GM12874 (cell line): ENCODE measurements around the gene IRF2BP2.

Experiments
- CTCF ChIP-seq: IDR thresholded peaks from 2 replicates; pipeline ENCODE4 v1.5.1; 2011; ENCODE audit warnings: low read depth, mild to moderate bottlenecking, control low read depth, low read length, moderate library complexity; ENCODE audit not compliant: insufficient read depth

Gene IRF2BP2

GRCh38 chr1:234617131-234617985, 7.4 kb upstream of the IRF2BP2 start:
- no peak for TF ChIP-seq CTCF

- no peak for TF ChIP-seq CTCF
Measured at GRCh38 chr1:234616644-234617043, 6.7 kb upstream of the IRF2BP2 start.

GRCh38 chr1:234614081-234614489, 4.1 kb upstream of the IRF2BP2 start:
- no peak for TF ChIP-seq CTCF

- no peak for TF ChIP-seq CTCF
Measured at GRCh38 chr1:234613128-234613875, 3.3 kb upstream of the IRF2BP2 start.

- TF ChIP-seq CTCF: no peak
Measured at GRCh38 chr1:234612352-234613127, 2.6 kb upstream of the IRF2BP2 start.

- no peak for TF ChIP-seq CTCF
Measured at GRCh38 chr1:234611847-234612351, 1.9 kb upstream of the IRF2BP2 start.

- no peak for TF ChIP-seq CTCF
Measured at GRCh38 chr1:234611225-234611846, 1.4 kb upstream of the IRF2BP2 start.
